Nephron (organoid): ENCODE results near the gene KIDINS220.

ENCODE experiments used
- H3K27ac Mint-ChIP-seq, 3 experiments: 2 replicates each; pipeline ENCODE4 v1.8.0; 2020; ENCODE audit warnings: mixed read lengths in 3 of 3, mild to moderate bottlenecking in 2 of 3, moderate library complexity in 1 of 3
- H3K27me3 Mint-ChIP-seq: 2 replicates; pipeline ENCODE4 v1.8.0; 2021; ENCODE audit warnings: low read depth, mild to moderate bottlenecking, moderate library complexity, mixed read lengths
- H3K36me3 Mint-ChIP-seq: 2 replicates; pipeline ENCODE4 v1.8.0; 2020; ENCODE audit warnings: low read depth, mixed read lengths
- H3K4me1 Mint-ChIP-seq: 2 replicates; pipeline ENCODE4 v1.8.0; 2020; ENCODE audit warnings: mixed read lengths
- H3K4me3 Mint-ChIP-seq, 3 experiments: 2 replicates each; pipeline ENCODE4 v1.8.0; 2020; ENCODE audit warnings: mild to moderate bottlenecking in 3 of 3, mixed read lengths in 3 of 3, moderate library complexity in 2 of 3
- H3K9me3 Mint-ChIP-seq: 2 replicates; pipeline ENCODE4 v1.8.0; 2020; ENCODE audit warnings: mixed read lengths
- TF ChIP-seq, protein P1 (sequence below), 3 experiments: fragments of 200-600 bp; sonication (generic); IDR thresholded peaks; one replicate each; pipeline ENCODE4 v1.5.0; 2021; ENCODE audit warnings: antibody characterized with exemption in 3 of 3; ENCODE audit not compliant: unreplicated experiment in 3 of 3

KIDINS220 gene

DNA sequence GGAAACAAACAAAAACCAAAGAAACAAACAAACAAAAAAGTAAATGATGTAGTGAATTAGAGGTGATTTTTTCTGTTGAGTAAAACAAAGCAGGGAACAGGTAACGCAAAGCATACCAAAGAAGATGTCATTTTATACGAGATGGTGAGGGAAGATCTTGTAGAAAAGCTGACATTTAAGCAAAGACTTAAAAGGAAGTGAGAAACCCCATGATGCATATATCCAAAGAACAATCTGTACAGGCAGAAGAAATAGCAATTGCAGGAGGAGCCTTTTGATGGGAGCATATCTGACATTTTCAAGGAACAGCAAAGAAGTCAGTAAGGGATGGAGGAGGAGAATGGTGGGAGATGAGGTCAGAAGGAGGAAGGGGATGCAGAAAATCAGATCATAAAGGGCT lies 63.0 kb downstream of the KIDINS220 start:
- H3K9me3 Mint-ChIP-seq = no peaks in the 10 kb centered on the region
- no peak overlapping the region for H3K4me3 Mint-ChIP-seq
- H3K4me1 Mint-ChIP-seq = no peaks in the 10 kb centered on the region
- TF ChIP-seq, protein P1, sequence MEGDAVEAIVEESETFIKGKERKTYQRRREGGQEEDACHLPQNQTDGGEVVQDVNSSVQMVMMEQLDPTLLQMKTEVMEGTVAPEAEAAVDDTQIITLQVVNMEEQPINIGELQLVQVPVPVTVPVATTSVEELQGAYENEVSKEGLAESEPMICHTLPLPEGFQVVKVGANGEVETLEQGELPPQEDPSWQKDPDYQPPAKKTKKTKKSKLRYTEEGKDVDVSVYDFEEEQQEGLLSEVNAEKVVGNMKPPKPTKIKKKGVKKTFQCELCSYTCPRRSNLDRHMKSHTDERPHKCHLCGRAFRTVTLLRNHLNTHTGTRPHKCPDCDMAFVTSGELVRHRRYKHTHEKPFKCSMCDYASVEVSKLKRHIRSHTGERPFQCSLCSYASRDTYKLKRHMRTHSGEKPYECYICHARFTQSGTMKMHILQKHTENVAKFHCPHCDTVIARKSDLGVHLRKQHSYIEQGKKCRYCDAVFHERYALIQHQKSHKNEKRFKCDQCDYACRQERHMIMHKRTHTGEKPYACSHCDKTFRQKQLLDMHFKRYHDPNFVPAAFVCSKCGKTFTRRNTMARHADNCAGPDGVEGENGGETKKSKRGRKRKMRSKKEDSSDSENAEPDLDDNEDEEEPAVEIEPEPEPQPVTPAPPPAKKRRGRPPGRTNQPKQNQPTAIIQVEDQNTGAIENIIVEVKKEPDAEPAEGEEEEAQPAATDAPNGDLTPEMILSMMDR (IDR thresholded peaks at IDR 0.05; ENCODE audit: unreplicated experiment in 3 of 3) = no peak
- no peak overlapping the region for H3K27ac Mint-ChIP-seq
- no peaks in the 10 kb centered on the region for H3K27me3 Mint-ChIP-seq
- peaks cover 59% of the 10 kb centered on the region for H3K36me3 Mint-ChIP-seq

DNA sequence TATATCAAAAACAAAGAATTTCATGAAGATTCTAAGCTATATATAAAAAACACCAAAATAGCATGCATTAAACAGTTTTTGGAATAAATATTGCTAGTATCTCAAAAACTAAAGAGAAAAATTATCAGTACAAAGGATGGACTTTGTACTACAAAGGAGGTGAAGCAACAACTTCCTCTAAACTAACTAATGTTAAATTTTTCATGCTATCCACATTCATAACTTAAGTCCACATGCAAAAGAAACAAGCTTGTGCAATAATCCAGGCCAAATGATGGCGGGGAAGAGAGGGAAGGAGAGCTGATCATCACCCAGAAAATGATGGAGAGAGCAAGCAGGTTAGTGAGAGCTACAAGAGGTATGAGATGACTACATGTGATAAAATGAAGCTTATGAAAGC lies 70.1 kb downstream of the KIDINS220 start:
- no peaks in the 10 kb centered on the region for H3K4me1 Mint-ChIP-seq
- H3K27me3 Mint-ChIP-seq = no peaks in the 10 kb centered on the region
- TF ChIP-seq, protein P1 (IDR thresholded peaks at IDR 0.05; ENCODE audit: unreplicated experiment in 3 of 3) = no peak
- H3K4me3 Mint-ChIP-seq = no peak overlapping the region
- H3K9me3 Mint-ChIP-seq = no peaks in the 10 kb centered on the region
- H3K27ac Mint-ChIP-seq = no peak overlapping the region
- H3K36me3 Mint-ChIP-seq = peaks cover 50% of the 10 kb centered on the region

DNA sequence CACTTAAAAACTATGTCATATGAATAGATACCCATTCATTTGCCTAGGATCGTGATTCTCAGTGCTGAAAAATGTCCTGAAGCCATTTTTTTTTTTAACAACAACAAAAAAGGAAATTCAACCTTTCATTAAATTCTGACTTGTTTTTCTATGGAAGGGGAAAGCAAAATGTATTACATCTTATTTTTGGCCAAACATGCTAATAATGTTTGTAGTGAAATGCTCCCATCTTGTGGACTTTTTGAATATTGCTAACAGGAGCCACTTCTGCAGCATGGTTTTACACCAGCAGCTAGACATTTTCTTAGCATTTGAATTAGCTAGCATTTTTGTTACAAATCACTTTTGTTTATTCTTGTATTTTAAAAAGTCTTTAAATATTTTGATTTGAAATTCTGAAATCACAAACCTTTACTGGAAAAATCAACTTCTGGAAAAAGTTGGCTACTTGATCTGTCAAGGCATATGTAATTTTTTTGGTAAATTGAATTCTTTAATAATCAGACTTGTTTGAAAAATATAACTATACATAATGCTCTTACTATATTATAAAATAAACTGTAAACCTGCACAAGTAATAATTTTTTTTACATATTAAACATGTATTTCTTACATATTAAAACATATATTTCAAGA lies 75.8 kb downstream of the KIDINS220 start:
- Mint-ChIP-seq H3K27me3 (no peaks in the 10 kb centered on the region), H3K4me1 (no peaks in the 10 kb centered on the region), H3K27ac (no peak overlapping the region), H3K4me3 (no peak overlapping the region), H3K36me3 (peaks cover 54% of the 10 kb centered on the region), H3K9me3 (peaks cover 11% of the 10 kb centered on the region)
- TF ChIP-seq, protein P1 (IDR thresholded peaks at IDR 0.05; ENCODE audit: unreplicated experiment in 3 of 3) = peak; percentile 56 to 69 (median 67)

DNA sequence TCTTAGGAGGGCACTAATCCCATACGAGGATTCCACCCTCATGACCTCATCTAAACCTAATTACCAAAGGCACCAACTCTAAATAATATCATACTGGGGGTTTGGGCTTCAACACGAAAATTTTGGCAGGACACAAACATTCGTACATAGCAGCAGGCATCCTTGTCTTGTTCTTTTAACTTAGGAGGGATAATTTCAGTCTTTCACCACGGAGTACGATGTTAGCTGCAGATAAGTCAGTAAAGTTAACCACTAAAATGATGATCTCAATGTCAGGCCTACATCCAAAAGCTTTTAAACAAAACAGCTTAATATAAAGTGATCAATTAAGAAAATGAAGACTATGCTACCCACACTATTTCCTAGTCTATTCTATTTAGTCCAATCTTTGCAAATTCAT lies 80.7 kb downstream of the KIDINS220 start:
- Mint-ChIP-seq H3K4me3 (no peak overlapping the region), H3K27me3 (no peaks in the 10 kb centered on the region), H3K9me3 (peaks cover 22% of the 10 kb centered on the region), H3K36me3 (peaks cover 60% of the 10 kb centered on the region), H3K4me1 (peaks cover 14% of the 10 kb centered on the region), H3K27ac (no peak overlapping the region)
- TF ChIP-seq, protein P1 (IDR thresholded peaks at IDR 0.05; ENCODE audit: unreplicated experiment in 3 of 3) = no peak

DNA sequence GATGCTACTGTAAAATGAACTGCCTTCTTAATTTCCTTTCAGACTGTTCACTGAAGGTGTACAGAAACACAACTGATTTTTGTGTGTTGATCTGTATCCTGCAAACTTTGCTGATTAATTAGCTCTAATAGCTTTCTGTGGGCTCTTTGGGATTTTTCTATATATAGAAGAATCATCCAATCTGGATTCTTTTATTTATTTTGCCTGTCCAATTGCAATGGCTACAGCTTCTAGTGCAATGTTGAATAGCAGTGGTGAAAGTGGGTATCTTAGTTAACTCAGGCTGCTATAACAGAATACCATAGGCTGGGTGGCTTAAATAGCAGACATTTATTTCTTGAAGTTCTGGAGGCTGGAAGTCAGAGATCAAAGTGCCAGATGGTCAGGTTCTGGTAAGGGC lies 81.2 kb downstream of the KIDINS220 start:
- no peak overlapping the region for H3K27ac Mint-ChIP-seq
- no peak overlapping the region for H3K4me3 Mint-ChIP-seq
- H3K4me1 Mint-ChIP-seq = peaks cover 14% of the 10 kb centered on the region
- H3K9me3 Mint-ChIP-seq = peaks cover 22% of the 10 kb centered on the region
- H3K36me3 Mint-ChIP-seq = peaks cover 60% of the 10 kb centered on the region
- H3K27me3 Mint-ChIP-seq = no peaks in the 10 kb centered on the region
- TF ChIP-seq, protein P1 (IDR thresholded peaks at IDR 0.05; ENCODE audit: unreplicated experiment in 3 of 3) = no peak

DNA sequence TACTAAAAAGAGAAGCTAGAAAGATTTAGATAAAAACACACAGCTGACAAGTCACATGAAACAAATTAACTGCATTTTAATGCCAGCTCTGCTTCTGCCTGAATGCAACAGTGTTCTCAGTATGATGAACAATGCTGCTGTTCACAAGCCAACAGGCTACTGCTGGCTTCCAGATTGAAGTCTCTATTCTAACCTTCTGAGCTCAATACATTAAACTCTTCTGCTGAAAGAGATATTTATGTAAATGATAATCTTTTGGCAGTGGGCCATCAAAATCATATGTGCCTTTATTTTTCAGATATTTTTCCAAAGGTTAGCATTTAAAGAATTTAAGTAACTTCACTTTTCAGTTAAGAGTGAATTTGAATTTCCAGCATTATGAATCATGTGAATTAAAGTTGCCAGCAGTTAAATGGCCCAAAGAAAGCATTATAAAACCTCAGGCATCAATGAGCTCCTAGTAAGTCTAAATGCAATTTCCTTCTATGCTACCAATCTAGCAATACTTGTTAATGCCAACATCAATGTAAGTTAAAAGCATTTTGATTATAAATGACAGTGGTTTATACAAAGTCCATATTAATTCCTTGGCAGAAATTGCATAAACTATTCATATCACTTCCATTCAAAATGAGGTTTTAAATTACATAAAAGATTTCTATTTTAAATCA lies 83.2 kb downstream of the KIDINS220 start:
- peaks cover 22% of the 10 kb centered on the region for H3K9me3 Mint-ChIP-seq
- H3K27me3 Mint-ChIP-seq = no peaks in the 10 kb centered on the region
- H3K4me1 Mint-ChIP-seq = peaks cover 14% of the 10 kb centered on the region
- no peak overlapping the region for H3K27ac Mint-ChIP-seq
- H3K36me3 Mint-ChIP-seq = peaks cover 66% of the 10 kb centered on the region
- TF ChIP-seq, protein P1 (IDR thresholded peaks at IDR 0.05; ENCODE audit: unreplicated experiment in 3 of 3) = no peak
- no peak overlapping the region for H3K4me3 Mint-ChIP-seq
